ENCODE measurements around the gene PHF2.

PHF2 gene

DNA sequence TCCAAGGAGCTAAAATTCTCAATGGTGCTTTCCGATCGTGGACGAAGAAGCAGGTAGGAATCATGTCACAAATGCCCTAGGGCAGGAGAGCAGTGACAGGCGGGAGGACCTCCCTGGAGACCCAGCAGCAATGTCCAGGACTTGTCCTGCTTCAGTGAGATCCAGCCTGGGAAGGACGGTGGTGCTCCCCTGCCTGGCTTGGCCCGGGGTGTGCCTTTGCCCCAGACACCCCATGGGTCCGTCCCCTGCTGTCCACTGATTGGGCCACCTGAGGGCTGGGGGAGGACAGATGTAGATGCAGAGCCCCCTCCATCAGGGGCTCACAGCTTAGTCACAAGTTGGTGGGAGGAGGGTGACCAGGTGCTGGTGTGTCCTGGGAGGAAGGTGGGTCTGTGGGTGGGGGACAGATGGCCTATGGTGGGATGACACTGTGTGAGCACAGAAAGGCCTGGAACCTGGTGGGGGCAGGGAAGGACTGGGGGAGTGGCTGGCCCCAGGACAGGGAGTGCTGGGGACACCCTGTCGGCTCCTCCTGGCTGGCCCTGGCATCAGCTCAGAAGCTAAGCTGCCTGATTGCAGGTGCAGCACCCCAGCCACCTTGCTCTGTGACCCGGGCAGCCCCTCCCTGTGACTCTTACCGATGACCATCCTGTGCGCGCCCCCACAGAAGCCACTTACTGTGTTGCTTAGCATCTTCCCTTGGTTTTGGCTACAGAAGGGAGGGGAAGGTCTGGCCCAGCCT, 82.0 kb downstream of the PHF2 start:
- no peak overlapping the region for H3K4me2 ChIP-seq (ENCODE audit: low read length)
- H3K27ac ChIP-seq (ENCODE audit: low read length), result no peak overlapping the region
- no peaks in the 10 kb centered on the region for H4K20me1 ChIP-seq (ENCODE audit: insufficient read depth, low read length)
- no peaks in the 10 kb centered on the region for H3K36me3 ChIP-seq (replicated peaks; ENCODE audit: low read depth, low read length)
- no peak overlapping the region for H2AFZ ChIP-seq (ENCODE audit: low read depth, low read length)
- H3K9ac ChIP-seq (ENCODE audit: low read length), result no peak overlapping the region
- no peaks in the 10 kb centered on the region for H3K9me3 ChIP-seq (ENCODE audit: insufficient read depth, low read length)
- no peaks in the 10 kb centered on the region for H3K4me1 ChIP-seq (ENCODE audit: low read length)
- no peak overlapping the region for H3K4me3 ChIP-seq (ENCODE audit: low read length)
- TF ChIP-seq, protein P1, sequence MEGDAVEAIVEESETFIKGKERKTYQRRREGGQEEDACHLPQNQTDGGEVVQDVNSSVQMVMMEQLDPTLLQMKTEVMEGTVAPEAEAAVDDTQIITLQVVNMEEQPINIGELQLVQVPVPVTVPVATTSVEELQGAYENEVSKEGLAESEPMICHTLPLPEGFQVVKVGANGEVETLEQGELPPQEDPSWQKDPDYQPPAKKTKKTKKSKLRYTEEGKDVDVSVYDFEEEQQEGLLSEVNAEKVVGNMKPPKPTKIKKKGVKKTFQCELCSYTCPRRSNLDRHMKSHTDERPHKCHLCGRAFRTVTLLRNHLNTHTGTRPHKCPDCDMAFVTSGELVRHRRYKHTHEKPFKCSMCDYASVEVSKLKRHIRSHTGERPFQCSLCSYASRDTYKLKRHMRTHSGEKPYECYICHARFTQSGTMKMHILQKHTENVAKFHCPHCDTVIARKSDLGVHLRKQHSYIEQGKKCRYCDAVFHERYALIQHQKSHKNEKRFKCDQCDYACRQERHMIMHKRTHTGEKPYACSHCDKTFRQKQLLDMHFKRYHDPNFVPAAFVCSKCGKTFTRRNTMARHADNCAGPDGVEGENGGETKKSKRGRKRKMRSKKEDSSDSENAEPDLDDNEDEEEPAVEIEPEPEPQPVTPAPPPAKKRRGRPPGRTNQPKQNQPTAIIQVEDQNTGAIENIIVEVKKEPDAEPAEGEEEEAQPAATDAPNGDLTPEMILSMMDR (IDR thresholded peaks at IDR 0.05; ENCODE audit: low read depth, low read length), result no peak
- no peak for TF ChIP-seq EZH2phosphoT487 (IDR thresholded peaks at IDR 0.05; ENCODE audit: low read depth)
- no peaks in the 10 kb centered on the region for H3K79me2 ChIP-seq (ENCODE audit: low read length)
- H3K27me3 ChIP-seq (ENCODE audit: low read depth, low read length), result no peaks in the 10 kb centered on the region

DNA sequence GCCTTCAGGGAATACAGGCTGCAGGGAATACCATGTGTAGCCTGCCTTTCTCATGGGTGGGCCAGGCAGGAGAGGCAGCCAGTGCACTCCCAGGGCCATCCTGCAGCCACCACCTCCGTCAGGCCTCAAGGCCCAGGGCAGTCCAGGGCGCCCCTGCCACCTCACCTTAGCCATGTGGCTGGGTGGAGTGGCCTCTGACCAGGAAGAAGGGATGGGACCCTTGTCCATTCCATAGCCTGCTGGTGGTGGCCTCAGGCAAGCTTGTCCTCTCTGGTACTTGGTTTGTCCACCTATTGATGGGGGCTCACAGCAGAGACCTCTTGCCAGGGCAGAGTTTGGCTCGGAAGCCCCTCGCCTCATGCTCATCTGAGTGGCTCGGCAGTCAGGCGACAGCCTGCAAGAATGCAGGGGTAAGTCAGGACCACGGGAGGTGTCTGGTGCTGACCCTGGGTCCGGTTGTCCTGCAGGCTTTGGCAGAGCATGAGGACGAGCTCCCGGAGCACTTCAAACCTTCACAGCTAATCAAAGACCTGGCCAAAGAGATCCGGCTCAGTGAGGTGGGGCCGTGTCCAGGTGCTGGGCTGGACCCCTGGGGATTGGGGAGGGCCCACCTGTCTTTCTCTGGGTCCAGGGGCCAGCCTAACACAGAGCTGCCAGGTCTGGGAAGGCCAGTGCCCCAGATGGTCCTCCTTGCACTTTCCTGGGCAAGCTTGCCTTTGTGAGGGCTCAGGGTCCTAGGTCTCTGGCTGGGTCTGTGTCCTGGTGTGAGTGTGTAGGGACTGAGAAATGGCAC, 82.9 kb downstream of the PHF2 start:
- no peak overlapping the region for H3K4me3 ChIP-seq (ENCODE audit: low read length)

DNA sequence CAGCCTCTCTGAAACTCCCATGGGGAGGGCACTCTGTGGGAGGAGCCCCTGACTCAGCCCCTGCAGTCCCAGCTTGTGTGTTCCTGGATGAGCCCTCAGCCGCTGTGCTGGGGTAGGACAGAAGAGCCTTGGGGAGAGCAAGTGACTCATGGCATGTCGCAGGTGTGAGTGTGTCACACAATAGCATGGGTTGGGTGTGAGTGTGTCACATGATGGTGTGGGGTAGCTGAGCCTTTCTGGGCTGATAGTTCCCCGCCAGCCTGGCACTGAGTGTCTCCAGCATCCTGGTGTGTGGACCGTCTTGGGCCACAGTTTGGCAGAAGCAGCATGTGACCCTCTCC, 83.4 kb downstream of the PHF2 start:
- Histone ChIP-seq H3K79me2 (ENCODE audit: low read length) (no peaks in the 10 kb centered on the region), H4K20me1 (ENCODE audit: insufficient read depth, low read length) (no peaks in the 10 kb centered on the region), H3K27me3 (ENCODE audit: low read depth, low read length) (no peaks in the 10 kb centered on the region), H3K4me1 (ENCODE audit: low read length) (no peaks in the 10 kb centered on the region), H3K36me3 (replicated peaks; ENCODE audit: low read depth, low read length) (no peaks in the 10 kb centered on the region), H3K27ac (ENCODE audit: low read length) (no peak overlapping the region), H2AFZ (ENCODE audit: low read depth, low read length) (no peak overlapping the region), H3K9ac (ENCODE audit: low read length) (no peak overlapping the region), H3K4me3 (ENCODE audit: low read length) (no peak overlapping the region), H3K9me3 (ENCODE audit: insufficient read depth, low read length) (no peaks in the 10 kb centered on the region), H3K4me2 (ENCODE audit: low read length) (no peak overlapping the region)
- TF ChIP-seq EZH2phosphoT487 (IDR thresholded peaks at IDR 0.05; ENCODE audit: low read depth), result no peak
- TF ChIP-seq, protein P1 (IDR thresholded peaks at IDR 0.05; ENCODE audit: low read depth, low read length), result no peak

More for the DNA sequence above, 82.9 kb downstream of the PHF2 start:
- TF ChIP-seq, protein P1 (IDR thresholded peaks at IDR 0.05; ENCODE audit: low read depth, low read length), result no peak
- TF ChIP-seq EZH2phosphoT487 (IDR thresholded peaks at IDR 0.05; ENCODE audit: low read depth), result no peak
- H3K4me1 ChIP-seq (ENCODE audit: low read length), result no peaks in the 10 kb centered on the region
- no peaks in the 10 kb centered on the region for H3K27me3 ChIP-seq (ENCODE audit: low read depth, low read length)
- H2AFZ ChIP-seq (ENCODE audit: low read depth, low read length), result no peak overlapping the region
- no peaks in the 10 kb centered on the region for H3K79me2 ChIP-seq (ENCODE audit: low read length)
- no peak overlapping the region for H3K27ac ChIP-seq (ENCODE audit: low read length)
- no peaks in the 10 kb centered on the region for H3K9me3 ChIP-seq (ENCODE audit: insufficient read depth, low read length)
- no peaks in the 10 kb centered on the region for H4K20me1 ChIP-seq (ENCODE audit: insufficient read depth, low read length)
- H3K4me2 ChIP-seq (ENCODE audit: low read length), result no peak overlapping the region
- no peak overlapping the region for H3K9ac ChIP-seq (ENCODE audit: low read length)
- H3K36me3 ChIP-seq (replicated peaks; ENCODE audit: low read depth, low read length), result no peaks in the 10 kb centered on the region

DNA sequence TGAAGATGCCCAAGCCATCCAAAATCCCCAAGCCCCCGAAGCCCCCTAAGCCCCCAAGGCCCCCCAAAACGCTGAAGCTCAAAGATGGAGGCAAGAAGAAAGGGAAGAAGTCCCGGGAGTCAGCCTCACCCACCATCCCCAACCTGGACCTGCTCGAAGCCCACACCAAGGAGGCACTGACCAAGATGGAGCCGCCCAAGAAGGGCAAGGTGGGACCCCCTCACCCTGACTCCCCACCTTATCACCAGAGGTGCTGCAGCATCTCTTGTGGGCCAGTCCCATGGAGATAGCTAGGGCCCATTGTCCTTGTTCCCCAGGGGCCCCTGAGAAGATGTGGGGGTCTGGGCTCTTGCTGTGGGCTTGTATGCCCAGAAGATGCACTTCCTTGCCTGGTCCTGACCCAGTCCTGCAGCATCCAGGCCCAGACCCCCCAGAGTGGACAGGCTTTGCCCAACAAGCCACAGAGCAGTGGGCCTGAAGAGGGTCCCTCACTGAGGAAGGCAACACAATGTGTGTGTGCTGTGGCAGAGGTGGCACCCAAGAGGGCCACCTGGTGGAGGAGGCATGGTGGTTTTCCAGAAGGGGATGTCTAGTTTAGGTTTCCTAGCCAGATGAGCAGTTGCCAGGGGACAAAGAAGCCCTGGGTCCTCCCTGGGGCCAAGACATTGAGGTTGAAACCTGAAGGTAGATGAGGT, 84.1 kb downstream of the PHF2 start:
- H3K4me2 ChIP-seq (ENCODE audit: low read length), result no peak overlapping the region
- H3K27ac ChIP-seq (ENCODE audit: low read length), result no peak overlapping the region
- H3K4me1 ChIP-seq (ENCODE audit: low read length), result no peaks in the 10 kb centered on the region
- no peaks in the 10 kb centered on the region for H3K36me3 ChIP-seq (replicated peaks; ENCODE audit: low read depth, low read length)
- H3K9me3 ChIP-seq (ENCODE audit: insufficient read depth, low read length), result no peaks in the 10 kb centered on the region
- TF ChIP-seq EZH2phosphoT487 (IDR thresholded peaks at IDR 0.05; ENCODE audit: low read depth), result no peak
- TF ChIP-seq, protein P1 (IDR thresholded peaks at IDR 0.05; ENCODE audit: low read depth, low read length), result no peak
- H3K4me3 ChIP-seq (ENCODE audit: low read length), result no peak overlapping the region
- no peak overlapping the region for H2AFZ ChIP-seq (ENCODE audit: low read depth, low read length)
- H3K79me2 ChIP-seq (ENCODE audit: low read length), result no peaks in the 10 kb centered on the region
- no peak overlapping the region for H3K9ac ChIP-seq (ENCODE audit: low read length)
- H3K27me3 ChIP-seq (ENCODE audit: low read depth, low read length), result no peaks in the 10 kb centered on the region
- no peaks in the 10 kb centered on the region for H4K20me1 ChIP-seq (ENCODE audit: insufficient read depth, low read length)

Data from OCI-LY3 (cell line).